OCI-LY1 (cell line): ENCODE results near the gene IL4.

Experiments used
- H2AFZ ChIP-seq: fragments of 200-600 bp; sonication (generic), shearing (Covaris generic); 2 replicates; pipeline ENCODE4 v1.6.0; 2014; ENCODE audit warnings: antibody characterized with exemption, mild to moderate bottlenecking, low read length
- H3F3A ChIP-seq: fragments of 200-600 bp; sonication (generic), shearing (Covaris generic); 2 replicates; pipeline ENCODE4 v1.6.0; 2014; ENCODE audit warnings: mild to moderate bottlenecking, antibody characterized with exemption, low read length, moderate library complexity; ENCODE audit not compliant: insufficient read depth
- H3K27ac ChIP-seq: fragments of 200-600 bp; sonication (generic); 2 replicates; pipeline ENCODE4 v1.5.1; 2014; ENCODE audit warnings: low read length, mixed run types, mild to moderate bottlenecking, low read depth; ENCODE audit not compliant: poor library complexity, severe bottlenecking
- H3K27me3 ChIP-seq: fragments of 200-600 bp; sonication (generic); 2 replicates; pipeline ENCODE4 v1.6.0; 2014; ENCODE audit warnings: antibody characterized with exemption, mild to moderate bottlenecking, low read length, moderate library complexity; ENCODE audit not compliant: insufficient read depth
- H3K36me3 ChIP-seq: fragments of 200-600 bp; sonication (generic); 2 replicates; pipeline ENCODE4 v1.6.1; 2014; ENCODE audit warnings: mild to moderate bottlenecking, antibody characterized with exemption, low read length, moderate library complexity, mixed read lengths; ENCODE audit not compliant: insufficient read depth
- H3K4me1 ChIP-seq: fragments of 200-600 bp; sonication (generic); 2 replicates; pipeline ENCODE4 v1.5.1; 2014; ENCODE audit warnings: mild to moderate bottlenecking, low read length, moderate library complexity; ENCODE audit not compliant: insufficient read depth, severe bottlenecking
- H3K4me2 ChIP-seq: fragments of 200-600 bp; sonication (generic), shearing (Covaris generic); 2 replicates; pipeline ENCODE4 v1.6.1; 2014; ENCODE audit warnings: low read length
- H3K4me3 ChIP-seq: fragments of 200-600 bp; sonication (generic); 2 replicates; pipeline ENCODE4 v1.5.1; 2014; ENCODE audit warnings: low read length, low read depth, mild to moderate bottlenecking, mixed read lengths; ENCODE audit not compliant: poor library complexity, severe bottlenecking
- H3K79me2 ChIP-seq: fragments of 200-600 bp; shearing (Covaris generic); 2 replicates; pipeline ENCODE4 v1.6.1; 2016; ENCODE audit warnings: mixed run types, low read length, mixed read lengths; ENCODE audit not compliant: insufficient read depth
- H3K9ac ChIP-seq: fragments of 200-600 bp; sonication (generic), shearing (Covaris generic); 2 replicates; pipeline ENCODE4 v1.6.1; 2014; ENCODE audit warnings: mild to moderate bottlenecking, low read length, mixed read lengths
- H3K9me2 ChIP-seq: fragments of 200-600 bp; sonication (generic), shearing (Covaris generic); 2 replicates; pipeline ENCODE4 v1.6.1; 2014; ENCODE audit warnings: low read depth, mild to moderate bottlenecking, low read length, mixed read lengths
- H3K9me3 ChIP-seq: fragments of 200-600 bp; shearing (Covaris generic); 2 replicates; pipeline ENCODE4 v1.6.1; 2014; ENCODE audit warnings: low read length, mixed read lengths
- H4K20me1 ChIP-seq: fragments of 200-600 bp; sonication (generic), shearing (Covaris generic); 2 replicates; pipeline ENCODE4 v1.6.0; 2016; ENCODE audit warnings: mild to moderate bottlenecking, low read length; ENCODE audit not compliant: insufficient read depth
- CTCF ChIP-seq: fragments of 200-600 bp; sonication (generic), shearing (Covaris generic); IDR thresholded peaks from 2 replicates; pipeline ENCODE4 v1.5.1; 2017; ENCODE audit warnings: mild to moderate bottlenecking, antibody characterized with exemption, low read length, moderate library complexity, mixed read lengths
- EZH2 ChIP-seq: fragments of 200-600 bp; sonication (generic), shearing (Covaris generic); IDR thresholded peaks from 2 replicates; pipeline ENCODE4 v1.8.0; 2017; ENCODE audit warnings: borderline replicate concordance, mixed run types, mild to moderate bottlenecking, antibody characterized with exemption, low read length, moderate library complexity, mixed read lengths

The IL4 gene

DNA sequence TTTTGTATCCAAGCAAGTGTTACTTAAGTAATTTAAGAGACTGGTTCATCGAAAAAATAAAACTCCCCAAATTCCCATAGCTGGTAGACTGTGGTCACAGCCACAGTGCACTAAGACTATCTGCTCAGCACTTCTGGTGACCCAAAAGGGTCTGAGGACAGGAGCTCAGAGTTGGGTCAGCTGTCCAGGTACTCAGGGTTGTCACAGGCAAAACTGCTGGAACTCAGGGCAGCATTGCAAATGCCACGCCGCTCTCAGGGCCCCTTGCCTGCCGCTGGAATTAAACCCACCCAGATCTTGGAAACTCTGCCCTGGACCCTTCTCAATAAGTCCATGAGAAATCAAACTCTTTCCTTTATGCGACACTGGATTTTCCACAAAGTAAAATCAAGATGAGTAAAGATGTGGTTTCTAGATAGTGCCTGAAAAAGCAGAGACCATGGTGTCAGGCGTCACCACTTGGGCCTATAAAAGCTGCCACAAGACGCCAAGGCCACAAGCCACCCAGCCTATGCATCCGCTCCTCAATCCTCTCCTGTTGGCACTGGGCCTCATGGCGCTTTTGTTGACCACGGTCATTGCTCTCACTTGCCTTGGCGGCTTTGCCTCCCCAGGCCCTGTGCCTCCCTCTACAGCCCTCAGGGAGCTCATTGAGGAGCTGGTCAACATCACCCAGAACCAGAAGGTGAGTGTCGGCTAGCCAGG, 16.0 kb upstream of the IL4 start, which contains the start of gene IL13:
Gene IL13 (plus strand): TSS at position 498 of the 705 bp plus-strand sequence. CDS start 14 bp downstream, at position 512.
- Histone ChIP-seq H2AFZ (no peak within 1 kb of the TSS), H3K27ac (no peak within 1 kb of the TSS), H3K79me2 (no peaks in the 10 kb centered on the region), H3K9me3 (no peaks in the 10 kb centered on the region), H3F3A (no peaks in the 10 kb centered on the region), H4K20me1 (no peaks in the 10 kb centered on the region), H3K4me1 (peaks cover 4% of the 10 kb centered on the region), H3K9me2 (no peaks in the 10 kb centered on the region), H3K4me2 (no peak within 1 kb of the TSS), H3K9ac (no peak within 1 kb of the TSS), H3K27me3 (peaks cover 10% of the 10 kb centered on the region), H3K4me3 (no peak within 1 kb of the TSS), H3K36me3 (no peaks in the 10 kb centered on the region)
- no peak for TF ChIP-seq CTCF

GRCh38 chr5:132658381-132659302, 15.1 kb upstream of the IL4 start:
- no peaks in the 10 kb centered on the region for H3K36me3 ChIP-seq
- peaks cover 12% of the 10 kb centered on the region for H3K4me1 ChIP-seq
- no peak overlapping the region for H3K27ac ChIP-seq
- no peak overlapping the region for H3K4me3 ChIP-seq
- H3K4me2 ChIP-seq = no peak overlapping the region
- no peaks in the 10 kb centered on the region for H3K9me3 ChIP-seq
- no peaks in the 10 kb centered on the region for H3K79me2 ChIP-seq
- H2AFZ ChIP-seq = no peak overlapping the region
- TF ChIP-seq EZH2 = no peak
- TF ChIP-seq CTCF = no peak
- no peaks in the 10 kb centered on the region for H3K9me2 ChIP-seq
- H3K9ac ChIP-seq = no peak overlapping the region
- H3K27me3 ChIP-seq = peaks cover 10% of the 10 kb centered on the region
- H4K20me1 ChIP-seq = no peaks in the 10 kb centered on the region
- no peaks in the 10 kb centered on the region for H3F3A ChIP-seq

DNA sequence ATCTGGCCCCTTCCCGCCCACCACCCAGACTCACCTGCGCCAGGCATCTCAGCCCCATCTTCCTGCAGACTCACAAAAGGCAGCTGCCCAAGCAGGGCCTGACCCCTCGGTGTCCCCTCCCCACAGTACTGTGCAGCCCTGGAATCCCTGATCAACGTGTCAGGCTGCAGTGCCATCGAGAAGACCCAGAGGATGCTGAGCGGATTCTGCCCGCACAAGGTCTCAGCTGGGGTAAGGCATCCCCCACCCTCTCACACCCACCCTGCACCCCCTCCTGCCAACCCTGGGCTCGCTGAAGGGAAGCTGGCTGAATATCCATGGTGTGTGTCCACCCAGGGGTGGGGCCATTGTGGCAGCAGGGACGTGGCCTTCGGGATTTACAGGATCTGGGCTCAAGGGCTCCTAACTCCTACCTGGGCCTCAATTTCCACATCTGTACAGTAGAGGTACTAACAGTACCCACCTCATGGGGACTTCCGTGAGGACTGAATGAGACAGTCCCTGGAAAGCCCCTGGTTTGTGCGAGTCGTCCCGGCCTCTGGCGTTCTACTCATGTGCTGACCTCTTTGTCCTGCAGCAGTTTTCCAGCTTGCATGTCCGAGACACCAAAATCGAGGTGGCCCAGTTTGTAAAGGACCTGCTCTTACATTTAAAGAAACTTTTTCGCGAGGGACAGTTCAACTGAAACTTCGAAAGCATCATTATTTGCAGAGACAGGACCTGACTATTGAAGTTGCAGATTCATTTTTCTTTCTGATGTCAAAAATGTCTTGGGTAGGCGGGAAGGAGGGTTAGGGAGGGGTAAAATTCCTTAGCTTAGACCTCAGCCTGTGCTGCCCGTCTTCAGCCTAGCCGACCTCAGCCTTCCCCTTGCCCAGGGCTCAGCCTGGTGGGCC, 13.9 kb upstream of the IL4 start:
- H3K9me3 ChIP-seq = no peaks in the 10 kb centered on the region
- H3K4me2 ChIP-seq = no peak overlapping the region
- no peak overlapping the region for H3K4me3 ChIP-seq
- H3K27ac ChIP-seq = no peak overlapping the region
- TF ChIP-seq EZH2 = no peak
- no peak for TF ChIP-seq CTCF
- H3F3A ChIP-seq = no peaks in the 10 kb centered on the region
- H3K27me3 ChIP-seq = peaks cover 10% of the 10 kb centered on the region
- H3K9me2 ChIP-seq = no peaks in the 10 kb centered on the region
- H2AFZ ChIP-seq = no peak overlapping the region
- no peaks in the 10 kb centered on the region for H3K36me3 ChIP-seq
- no peak overlapping the region for H3K9ac ChIP-seq
- peaks cover 13% of the 10 kb centered on the region for H3K4me1 ChIP-seq
- H3K79me2 ChIP-seq = no peaks in the 10 kb centered on the region
- H4K20me1 ChIP-seq = no peaks in the 10 kb centered on the region
